HG02885 (cell line): ENCODE data around the gene RCBTB2.

Experiments used
- ATAC-seq: cut with Tn5 transposase; IDR thresholded peaks from one replicate; pipeline ENCODE4 v1.9.1; 2021; ENCODE audit warnings: mild to moderate bottlenecking; ENCODE audit not compliant: unreplicated experiment, poor library complexity

The RCBTB2 gene

DNA sequence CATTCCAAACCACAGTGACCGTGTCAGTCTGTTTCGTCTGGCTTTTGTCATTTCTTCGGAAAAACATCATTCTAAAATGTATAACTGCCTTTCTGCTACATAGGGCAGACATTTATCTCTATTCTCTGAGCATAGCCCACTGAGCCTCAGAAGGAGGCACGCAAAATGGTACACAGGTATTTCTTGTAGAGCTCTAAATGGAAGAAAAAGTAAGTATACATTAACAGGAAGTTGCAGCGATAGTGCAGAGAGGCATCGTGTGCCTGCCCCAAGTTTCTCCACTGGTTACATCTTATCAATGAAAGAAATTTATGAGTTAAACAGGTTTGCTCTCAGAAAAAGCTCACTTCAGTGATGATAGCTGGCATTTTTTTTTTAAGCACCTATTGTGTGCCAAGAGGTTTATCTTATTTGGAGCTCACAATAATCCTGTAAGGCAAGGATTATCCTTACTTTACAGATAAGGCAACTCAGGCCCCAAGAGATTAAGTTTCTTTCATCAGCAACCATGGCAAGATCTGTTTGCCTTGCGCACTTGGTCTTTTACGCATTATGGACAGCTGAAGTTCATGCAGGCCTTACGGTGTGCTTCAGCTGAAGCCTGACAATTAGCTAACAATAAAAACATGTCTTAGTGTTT is 1.2 kb upstream of the RCBTB2 start:
- ATAC-seq, result no peak

DNA sequence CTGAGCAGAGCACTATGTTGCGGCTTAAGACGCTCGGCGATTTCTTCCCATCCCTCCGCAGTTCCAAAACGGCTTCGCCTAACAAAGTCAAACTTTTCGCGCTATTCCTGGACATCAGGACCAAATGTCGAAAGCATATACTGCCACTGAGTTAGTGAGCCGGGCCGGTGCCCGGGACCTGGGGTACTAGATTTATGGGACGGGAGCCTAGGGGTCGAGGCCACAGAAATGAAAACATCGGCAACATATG is 699 bp downstream of the RCBTB2 start:
- peak; percentile 7 for ATAC-seq

DNA sequence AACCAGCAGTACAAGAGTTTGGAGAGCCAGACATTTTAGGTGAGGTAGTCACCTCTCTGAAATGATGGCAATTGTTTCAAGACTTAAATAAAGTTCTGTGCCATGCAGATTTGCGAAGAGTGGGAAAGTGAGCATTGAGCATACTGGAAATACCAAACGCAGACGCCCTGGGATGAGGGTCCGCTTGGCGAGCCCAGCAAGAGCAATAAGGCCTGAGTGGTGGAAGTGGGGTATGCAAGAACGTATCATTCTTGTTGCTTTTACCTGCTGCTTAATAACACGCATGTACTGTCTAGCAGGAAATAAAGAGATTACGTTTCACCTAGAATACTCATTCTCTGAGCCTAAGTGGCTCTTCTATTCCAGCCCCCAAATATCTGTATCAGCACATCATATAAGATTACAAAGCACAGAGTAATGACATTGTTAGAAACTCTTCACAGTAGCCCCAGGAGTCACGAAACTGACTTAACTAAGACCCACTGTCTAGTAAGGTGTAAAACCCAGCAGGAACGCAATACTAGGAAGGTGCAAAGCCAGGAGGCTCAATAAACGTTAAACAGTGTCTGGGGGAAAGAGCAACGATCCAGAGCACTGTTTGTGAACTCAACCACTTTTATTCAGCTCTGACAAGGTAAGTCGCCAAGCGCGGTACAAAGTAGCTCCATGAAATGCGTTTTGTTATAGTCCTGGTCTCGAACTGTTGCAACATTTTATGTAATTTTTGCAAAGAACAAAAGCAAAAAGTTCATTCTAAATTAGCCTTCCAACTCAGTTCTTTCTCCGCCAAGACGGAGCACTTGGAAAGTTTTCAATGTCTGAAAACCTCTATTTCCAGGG is 1.2 kb downstream of the RCBTB2 start:
- ATAC-seq, result no peak

DNA sequence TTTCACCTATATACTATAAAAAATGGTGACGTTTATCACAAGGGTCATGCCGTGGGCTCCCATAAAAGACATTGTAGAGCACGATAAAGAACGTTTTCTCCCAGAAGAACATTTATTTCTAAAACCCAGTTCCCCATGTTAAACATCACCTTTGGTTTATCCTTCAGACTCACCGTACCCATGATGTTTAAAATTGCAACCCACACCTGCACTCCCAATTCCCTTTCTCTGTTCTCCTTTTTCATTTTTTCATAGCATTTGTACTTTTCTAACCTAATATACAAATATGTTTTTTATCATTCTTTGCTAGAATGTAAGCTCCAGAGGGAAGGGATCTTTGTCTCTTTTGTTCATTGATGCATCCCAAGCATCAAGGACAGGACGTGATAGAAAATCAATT is 2.0 kb downstream of the RCBTB2 start:
- ATAC-seq, result no peak

DNA sequence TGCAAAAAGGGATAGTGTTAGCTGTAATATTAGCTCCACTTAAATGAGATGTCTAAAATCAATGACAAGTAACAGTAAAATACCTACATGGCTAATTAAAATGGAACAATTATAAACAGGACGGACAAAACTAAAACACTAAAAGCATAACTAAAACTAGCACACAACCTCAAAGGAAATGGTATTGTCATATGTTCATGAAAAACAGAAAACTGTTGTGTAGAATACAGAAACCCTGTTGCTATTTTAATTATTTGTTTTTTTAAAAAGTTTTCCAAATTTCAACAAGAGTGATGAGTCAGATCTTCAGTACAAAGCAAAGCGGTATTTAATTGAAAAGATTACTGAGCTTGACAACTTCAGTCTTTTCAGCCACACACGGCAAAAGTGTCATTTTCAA is 4.2 kb downstream of the RCBTB2 start:
- peak; percentile 14 for ATAC-seq

DNA sequence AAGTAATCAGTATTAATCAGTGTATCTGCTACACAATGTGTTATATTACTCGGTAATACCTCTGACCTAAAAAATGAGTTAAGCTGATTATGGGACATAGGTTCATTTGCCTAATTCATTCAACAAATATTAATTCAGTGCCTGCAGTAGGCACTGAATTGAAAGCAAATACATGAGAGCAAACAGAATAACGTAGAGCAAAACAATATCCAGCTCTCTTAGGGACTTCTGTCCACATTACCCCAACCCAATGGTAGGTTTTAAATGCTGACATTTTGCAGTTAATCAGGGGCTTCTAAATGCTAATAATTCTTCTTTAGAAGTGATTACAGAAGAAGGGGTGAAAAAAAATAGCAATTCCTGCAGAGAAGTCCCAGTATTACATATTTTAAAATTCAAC is 4.9 kb downstream of the RCBTB2 start:
- ATAC-seq, result no peak

DNA sequence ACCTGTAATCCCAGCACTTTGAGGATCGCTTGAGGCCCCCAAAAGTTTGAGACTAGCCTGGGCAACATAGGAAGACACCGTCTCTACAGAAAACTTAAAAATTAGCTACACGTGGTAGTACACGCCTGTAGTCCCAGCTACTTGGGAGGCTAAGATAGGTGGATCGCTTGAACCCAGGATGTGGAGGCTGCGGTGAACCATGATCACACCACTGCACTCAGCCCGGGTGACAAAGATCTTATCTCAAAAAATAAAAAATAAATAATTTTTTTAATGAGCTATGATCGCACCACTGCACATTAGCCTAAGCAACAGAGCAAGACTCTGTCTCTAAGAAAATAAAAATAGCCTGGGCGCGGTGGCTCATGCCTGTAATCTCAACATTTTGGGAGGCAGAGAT is 6.6 kb downstream of the RCBTB2 start:
- ATAC-seq, result no peak

DNA sequence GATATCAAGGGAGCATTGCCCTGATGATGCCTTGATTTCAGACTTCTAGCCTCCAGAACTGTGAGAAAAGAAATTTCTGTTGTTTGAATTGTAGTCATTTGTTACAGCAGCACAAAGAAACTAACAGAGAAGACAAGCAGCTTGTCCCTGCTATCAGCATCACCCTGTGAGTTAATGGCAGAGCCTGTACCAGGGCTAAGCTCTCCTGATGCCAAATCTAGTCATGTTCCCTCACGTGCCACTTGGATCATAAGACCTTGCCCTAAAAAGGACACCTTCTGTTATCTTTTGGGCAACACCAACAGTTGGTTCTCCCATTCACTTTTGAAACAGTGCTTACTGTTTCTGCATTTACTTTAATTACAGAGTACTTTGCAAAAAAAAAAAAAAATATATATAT is 14.8 kb downstream of the RCBTB2 start:
- no peak for ATAC-seq

DNA sequence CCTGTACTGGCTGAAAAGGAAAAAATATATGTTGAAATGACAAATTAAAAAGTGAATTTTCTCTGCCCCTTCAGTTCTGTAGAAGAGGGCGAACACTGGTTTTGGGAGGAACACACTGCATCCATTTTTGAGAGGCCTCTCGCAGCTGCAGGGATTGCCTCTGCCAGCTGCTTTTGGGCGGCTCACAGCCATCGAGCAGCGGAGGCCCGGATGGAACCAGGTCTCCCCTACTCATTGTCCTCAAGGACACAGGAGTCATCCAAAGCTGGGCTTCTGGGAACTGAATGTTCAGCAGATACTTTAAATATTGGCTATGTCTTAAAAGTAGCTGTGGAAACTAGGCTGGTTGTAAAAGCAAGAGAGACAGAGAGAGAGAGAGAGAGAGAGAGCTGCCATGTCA is 17.1 kb downstream of the RCBTB2 start:
- ATAC-seq, result no peak

DNA sequence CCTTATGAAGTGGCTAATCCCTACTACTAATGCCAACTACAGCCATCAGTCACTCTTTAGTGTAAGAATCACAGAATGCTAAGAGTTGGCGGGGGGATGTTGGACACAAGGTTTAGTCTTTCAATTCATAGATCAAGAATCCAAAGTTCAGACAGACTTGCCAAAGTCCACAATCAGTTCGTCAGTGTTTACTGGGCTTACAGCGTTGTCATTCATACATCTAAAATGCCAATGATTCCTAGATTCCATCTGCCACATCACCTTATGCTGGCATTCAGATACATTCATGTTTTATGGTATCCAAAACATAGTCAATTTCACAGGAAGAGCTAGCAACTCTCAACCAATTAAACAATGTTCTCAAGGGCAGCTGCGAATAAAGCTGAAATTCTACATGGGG is 18.1 kb downstream of the RCBTB2 start:
- ATAC-seq, result no peak

DNA sequence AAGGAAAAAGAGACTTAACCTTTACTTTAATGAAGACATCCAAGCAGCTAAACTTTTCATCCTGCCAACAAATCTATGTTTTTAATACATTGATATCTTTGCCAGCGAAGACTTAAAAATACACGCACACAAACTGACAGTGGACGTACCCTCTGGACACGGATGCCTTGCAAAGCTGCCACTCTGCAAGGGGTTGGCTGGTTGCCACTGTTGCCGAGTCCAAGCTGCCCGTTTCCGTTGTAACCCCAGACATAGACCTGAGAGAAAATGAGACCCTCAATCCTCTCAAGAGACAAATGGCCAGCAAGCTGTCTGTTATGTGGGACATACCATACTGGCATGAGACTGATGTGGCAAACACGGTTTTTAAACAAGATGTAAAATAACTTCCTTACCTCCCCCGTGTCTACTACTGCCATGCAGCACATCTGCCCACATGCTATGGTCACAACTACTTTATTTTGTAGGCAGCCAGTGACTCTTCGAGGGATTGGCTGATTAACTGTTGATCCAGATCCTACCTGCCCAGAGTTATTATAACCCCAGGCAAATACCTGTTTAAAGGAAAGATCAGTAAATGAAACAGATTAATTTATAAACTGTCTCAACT is 21.2 kb downstream of the RCBTB2 start:
- ATAC-seq, result no peak

DNA sequence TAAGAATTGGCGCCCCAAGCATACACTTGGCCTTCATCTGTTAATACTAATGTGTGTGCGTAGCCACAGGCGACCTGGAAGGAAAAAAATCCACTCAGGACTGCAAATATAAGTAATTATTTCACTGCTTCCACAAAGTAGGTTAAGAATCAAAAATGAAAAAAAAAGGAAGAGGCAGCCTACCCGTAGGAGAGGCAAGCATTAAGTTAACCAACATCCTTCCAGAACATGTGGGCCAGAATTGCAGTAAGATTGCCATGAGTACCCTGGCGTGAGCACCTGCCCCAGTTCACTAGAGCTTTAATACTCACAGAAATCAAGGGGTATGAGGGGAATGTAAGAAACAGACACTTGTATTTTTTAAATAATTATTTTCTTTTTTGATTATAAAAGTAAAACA is 22.2 kb downstream of the RCBTB2 start:
- no peak for ATAC-seq

DNA sequence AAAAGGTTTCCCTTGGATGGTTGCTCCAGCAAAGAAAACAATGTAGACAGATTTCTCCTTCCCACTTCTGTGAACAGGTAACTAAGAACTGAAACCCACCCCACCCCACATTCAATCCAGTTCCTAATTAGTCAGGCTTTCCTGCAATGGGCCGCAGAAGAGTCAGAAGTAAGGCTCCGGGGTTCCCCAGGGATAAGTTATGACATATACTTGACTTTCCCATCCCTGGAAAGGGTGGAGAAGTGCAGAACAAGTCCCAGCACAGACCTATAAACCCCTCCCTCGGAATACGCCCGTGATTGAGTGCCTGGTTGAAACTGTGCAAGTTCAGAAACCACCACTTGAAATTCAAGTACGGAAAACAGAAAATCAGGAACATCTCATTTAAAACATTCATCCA is 24.9 kb downstream of the RCBTB2 start:
- no peak for ATAC-seq

DNA sequence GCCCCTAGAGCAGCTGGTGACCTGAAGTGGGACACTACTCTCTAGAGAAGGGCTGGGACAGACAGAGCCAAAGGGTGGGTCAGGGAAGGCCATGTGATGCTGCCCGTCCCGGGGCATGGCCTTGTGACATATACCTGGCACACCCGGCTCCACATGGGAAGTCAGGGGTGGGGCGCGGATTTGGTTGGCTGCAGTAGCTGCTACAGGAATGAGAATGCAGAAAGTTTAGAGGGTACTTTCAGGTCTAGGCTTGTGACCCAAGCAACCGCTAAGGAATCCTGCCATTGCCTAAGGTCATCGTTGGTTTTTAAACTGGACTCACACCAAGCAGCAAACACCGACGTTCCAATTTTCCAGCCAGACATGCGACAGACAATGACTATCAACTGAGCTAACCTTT is 25.9 kb downstream of the RCBTB2 start:
- ATAC-seq, result no peak

DNA sequence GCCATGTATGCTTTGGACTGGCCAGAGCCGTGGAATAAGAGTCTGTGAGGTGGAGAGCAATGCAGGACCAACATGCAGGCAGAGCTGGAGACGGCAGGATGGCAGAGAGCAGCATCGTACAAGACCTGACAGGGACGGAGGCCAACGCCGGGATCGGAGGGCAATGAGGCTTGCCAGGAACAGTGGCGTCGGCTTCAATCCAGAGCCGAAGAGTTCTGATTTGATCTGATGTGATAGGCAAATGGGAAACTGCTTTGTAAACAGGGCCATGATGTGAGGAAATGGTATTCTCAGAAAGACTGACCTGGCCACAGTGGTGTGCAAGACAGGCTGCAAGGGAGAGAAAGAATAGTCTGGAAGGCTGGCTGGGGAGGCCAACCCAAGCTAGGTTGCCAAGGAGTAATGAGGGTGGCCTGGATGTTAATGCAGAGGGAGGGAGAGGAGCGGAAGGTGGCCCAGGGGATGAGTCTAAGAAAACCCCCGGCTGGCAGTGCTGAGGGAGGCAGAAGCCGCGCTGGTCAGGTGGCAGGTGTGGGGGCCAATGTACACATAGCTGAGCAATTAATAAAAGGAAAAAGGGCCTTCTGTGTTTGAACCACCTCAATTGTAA is 26.7 kb downstream of the RCBTB2 start:
- peak; percentile 26 for ATAC-seq

DNA sequence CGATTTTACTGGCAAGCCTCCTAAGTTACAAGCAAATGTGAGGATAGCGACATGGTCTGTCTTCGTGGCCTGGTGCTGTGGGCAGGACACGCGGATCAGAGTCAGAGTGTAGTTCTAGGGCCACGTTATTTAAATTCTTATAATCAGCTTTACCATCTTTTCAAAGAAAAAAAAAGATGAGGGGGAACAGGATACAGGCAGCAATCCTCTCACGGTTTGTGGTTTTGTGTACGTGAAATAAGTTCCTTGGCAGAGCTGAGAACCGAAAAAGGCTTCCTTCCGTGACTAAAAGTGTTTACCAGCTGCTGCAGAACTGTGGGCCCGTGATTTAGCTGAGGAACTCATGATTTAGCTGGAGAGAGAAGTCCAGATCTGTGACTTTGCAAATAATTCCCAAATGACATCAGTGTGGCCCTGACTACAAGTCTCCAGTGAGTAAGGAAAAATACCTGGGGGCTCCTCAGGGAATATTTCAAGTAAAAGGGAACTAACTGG is 27.2 kb downstream of the RCBTB2 start:
- ATAC-seq, result peak; percentile 88

DNA sequence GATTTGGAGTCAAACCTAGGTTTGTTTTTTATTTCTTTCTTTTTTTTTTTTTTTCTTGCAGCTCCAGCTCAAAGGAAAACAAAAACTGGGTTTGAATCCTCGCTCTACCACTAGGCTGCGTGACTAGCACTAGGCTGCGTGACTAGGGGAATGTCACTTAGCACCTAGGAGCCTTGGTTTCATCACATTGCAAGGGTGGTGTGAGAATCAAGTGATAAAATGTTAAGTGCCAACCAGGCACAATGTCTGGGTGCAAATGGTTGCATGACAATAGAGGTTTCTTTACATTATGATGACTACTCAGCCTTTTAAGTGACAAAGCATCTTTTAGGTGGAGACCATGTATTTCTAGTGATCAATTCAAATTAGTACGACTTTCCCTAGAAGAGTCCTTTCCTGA is 27.9 kb downstream of the RCBTB2 start:
- no peak for ATAC-seq

DNA sequence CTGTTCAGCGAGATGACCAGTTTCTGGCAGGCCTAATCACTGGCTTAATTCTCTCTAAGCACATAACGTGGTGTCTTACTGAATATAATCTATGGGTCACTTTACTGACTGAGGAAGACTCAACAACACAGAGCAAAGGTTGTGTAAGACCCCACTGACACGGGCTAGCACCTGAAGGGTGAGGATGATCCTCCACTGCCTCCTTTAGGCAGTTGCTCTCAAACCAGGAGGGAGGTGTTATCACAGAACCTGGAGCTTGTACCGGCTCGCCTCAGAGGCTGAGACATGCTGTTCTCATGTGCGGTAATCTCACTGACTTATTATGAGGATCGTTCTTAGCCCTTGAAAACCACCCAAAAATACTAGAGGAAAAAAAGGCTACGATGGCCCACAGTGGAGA is 28.3 kb downstream of the RCBTB2 start:
- ATAC-seq, result no peak

DNA sequence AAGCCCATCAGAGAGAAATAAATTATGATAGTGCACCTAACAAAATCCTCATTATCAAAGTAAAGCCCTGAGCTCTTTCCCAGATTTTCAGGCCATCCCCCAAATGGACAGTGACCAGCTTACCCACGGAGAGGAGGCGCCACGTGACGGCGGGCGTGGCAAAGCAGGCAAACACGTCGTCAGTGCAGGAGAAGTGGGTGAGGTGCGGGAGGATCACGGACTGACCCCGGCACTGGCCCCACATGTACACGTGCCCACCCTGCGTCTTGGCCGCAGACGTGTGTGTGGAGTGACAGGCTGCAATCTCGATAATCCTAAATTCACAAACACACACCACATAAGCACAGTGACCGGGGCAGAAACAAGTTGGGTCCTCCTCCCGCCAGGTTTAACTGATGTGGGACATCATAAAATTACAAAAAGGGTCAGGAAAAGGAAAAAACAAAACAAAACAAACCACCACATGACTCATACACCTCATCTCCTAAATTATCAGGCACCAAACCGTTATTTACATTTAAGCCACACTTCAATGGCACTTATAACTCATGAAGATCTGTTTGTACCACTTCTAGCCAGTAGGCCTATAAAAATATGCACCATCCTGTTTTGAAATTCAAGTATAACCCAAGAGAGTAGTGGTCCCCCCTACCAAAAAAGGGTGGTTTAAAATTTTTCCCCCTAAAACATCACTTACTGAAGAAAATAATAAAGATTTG is 30.1 kb downstream of the RCBTB2 start:
- no peak for ATAC-seq

DNA sequence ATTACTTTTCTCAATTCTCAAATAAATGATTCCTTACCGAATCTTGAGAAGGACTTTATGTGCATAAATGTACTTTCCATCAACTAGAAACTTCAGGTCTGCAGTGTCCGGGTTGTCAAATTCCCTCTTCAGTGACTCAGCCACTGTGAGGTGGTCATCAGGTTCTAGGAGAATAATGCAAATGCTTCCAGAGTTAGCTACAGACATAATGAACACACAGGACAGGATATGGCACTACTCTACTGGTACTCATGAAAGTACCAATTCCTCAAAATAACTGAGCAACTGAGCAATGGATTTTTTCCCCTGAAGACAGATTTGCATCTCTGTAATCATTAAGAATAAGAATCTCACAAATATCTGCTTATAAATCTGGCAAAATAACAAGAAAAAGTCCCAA is 31.2 kb downstream of the RCBTB2 start:
- ATAC-seq, result no peak
